GM12878 (cell line): ENCODE results near the gene ATP6V1G1. TPM values are rescaled to one million over a fixed set of nuclear protein-coding genes. Genes with fewer than 3 reads are reported as not detected.

ENCODE experiments used
- ATF7 ChIP-seq: fragments of 450-650 bp; IDR thresholded peaks from 2 replicates; pipeline ENCODE4 v1.6.1; 2016; ENCODE audit warnings: low read depth, mild to moderate bottlenecking
- BCLAF1 ChIP-seq: fragments of 450-650 bp; IDR thresholded peaks from 2 replicates; pipeline ENCODE4 v1.6.1; 2017; ENCODE audit warnings: antibody characterized with exemption, mild to moderate bottlenecking, moderate library complexity
- EP300 ChIP-seq, 2 experiments: fragments of 150-350 bp in 1 of 2; IDR thresholded peaks; 2 replicates each; pipeline ENCODE4 v1.6.1; 2011 to 2012; ENCODE audit warnings: low read depth in 2 of 2, low read length in 2 of 2, borderline replicate concordance in 1 of 2, improper control_type of control experiment in 1 of 2, inconsistent platforms in 1 of 2; ENCODE audit not compliant: control insufficient read depth in 1 of 2
- ETV6 ChIP-seq, 2 experiments: fragments of 450-650 bp in 1 of 2; IDR thresholded peaks in 1 of 2; conservative IDR thresholded peaks in 1 of 2; 2 replicates each; pipeline ENCODE4 v1.6.1; 2014; ENCODE audit warnings: antibody characterized with exemption in 1 of 2, borderline replicate concordance in 1 of 2, low read depth in 1 of 2, mild to moderate bottlenecking in 1 of 2, moderate library complexity in 1 of 2
- JUNB ChIP-seq: IDR thresholded peaks from 2 replicates; pipeline ENCODE4 v1.6.1; 2016; ENCODE audit warnings: antibody characterized with exemption, mild to moderate bottlenecking
- MAX ChIP-seq: IDR thresholded peaks from 2 replicates; pipeline ENCODE4 v1.6.1; 2012; ENCODE audit warnings: low read depth, low read length, improper control_type of control experiment
- MXI1 ChIP-seq: fragments of 150-350 bp; IDR thresholded peaks from 2 replicates; pipeline ENCODE4 v1.6.1; 2011; ENCODE audit warnings: low read depth, mild to moderate bottlenecking, inconsistent platforms, low read length, improper control_type of control experiment
- SP1 ChIP-seq: IDR thresholded peaks from one replicate; pipeline ENCODE4 v1.6.1; 2011; ENCODE audit warnings: low read depth, low read length
- SUPT20H ChIP-seq: IDR thresholded peaks from 2 replicates; pipeline ENCODE4 v1.6.1; 2011; ENCODE audit warnings: low read depth, mild to moderate bottlenecking, low read length, moderate library complexity, borderline replicate concordance; ENCODE audit not compliant: control insufficient read depth
- ZBED1 ChIP-seq: IDR thresholded peaks from 2 replicates; pipeline ENCODE4 v1.6.1; 2016; ENCODE audit warnings: borderline replicate concordance
- ZBTB11 ChIP-seq: fragments of 450-650 bp; formaldehyde crosslinking; IDR thresholded peaks from 2 replicates; pipeline ENCODE4 v1.5.0; 2022; ENCODE audit warnings: mild to moderate bottlenecking, missing genetic modification characterization
- ZNF687 ChIP-seq: fragments of 450-650 bp; IDR thresholded peaks from 2 replicates; pipeline ENCODE4 v1.6.1; 2017; ENCODE audit warnings: mild to moderate bottlenecking, moderate library complexity
- polyA plus RNA-seq, 11 experiments: library from polyadenylated mRNA; depleted of rRNA in 4 of 11; unstranded in 6 of 11; stranded (reverse) in 5 of 11; fragments of >200 nt; fragmentation: Nextera tagmentation in 4 of 11; fragmentation: Illumina TruSeq in 1 of 11; extraction: Ambion mirVana in 4 of 11; extraction: Trizol in 1 of 11; gene quantifications; 1 replicate in 1 of 11; 2 replicates in 10 of 11; pipeline versions ENCODE4 v1.2.1 to v1.2.3, GENCODE V29; 2011 to 2016; ENCODE audit warnings: inconsistent platforms in 2 of 11, missing spikeins in 2 of 11, low read depth in 1 of 11
- total RNA-seq, 4 experiments: library from RNA; depleted of rRNA in 3 of 4; stranded (reverse); fragments of >200 nt in 3 of 4; fragmentation: Illumina TruSeq in 1 of 4; extraction: Trizol in 1 of 4; gene quantifications; 2 replicates each; pipeline versions ENCODE4 v1.2.1 to v1.2.3, GENCODE V29; 2013 to 2021

ATP6V1G1 gene
- total and polyA plus RNA-seq, 10 of the 15 experiments (the other 5 are each of a cell fraction or from before 2014, with no cell fraction given) = 34.2 to 204 (median 82.5) TPM

- peak; percentile 82 for TF ChIP-seq ZNF687
- no peak for TF ChIP-seq BCLAF1
- peak; percentile 23; the same call in 1 of the 2 replicates for TF ChIP-seq JUNB
- peak; percentile 31; the same call in 1 of the 2 replicates for TF ChIP-seq MXI1
- TF ChIP-seq ATF7 = peak; percentile 89
- 0 out of 2 replicates have a peak, but pooled peaks have one; percentile 32 for TF ChIP-seq MAX
- no peak for TF ChIP-seq SUPT20H
- peak; percentile 44; the same call in 1 of the 2 replicates for TF ChIP-seq ZBED1
- no peak for TF ChIP-seq ZBTB11 (CRISPR knock-in tag)
- TF ChIP-seq ETV6 (conservative IDR thresholded peaks at IDR 0.05 in 1 of 2, IDR thresholded peaks at IDR 0.05 in 1 of 2; ENCODE audit: borderline replicate concordance in 1 of 2, low read depth in 1 of 2) = no peak
- peak; percentile 10 to 11; a peak in 1 of 4 replicates for TF ChIP-seq EP300 (IDR thresholded peaks at IDR 0.05; ENCODE audit: borderline replicate concordance in 1 of 2, control insufficient read depth in 1 of 2, low read depth in 2 of 2, low read length in 2 of 2)
- TF ChIP-seq SP1 = no peak
Observed at GRCh38 chr9:114613087-114613486, 25.5 kb downstream of the ATP6V1G1 start (continued).
